HEK293 (cell line): ENCODE measurements around the gene MMP24.
"Not testable (repeated sequence)": the region's sequence is repeated elsewhere in the genome, so short reads cannot be mapped to it uniquely, and the experiment has no call there.

ENCODE experiments used
- CTCF ChIA-PET: fragments of 350-600 bp; formaldehyde crosslinking; extraction: SDS; loops from one replicate; lab custom pipeline; 2021; ENCODE audit warnings: antibody characterized with exemption; lab: Yijun Ruan, JAX
- POLR2A ChIA-PET: fragments of 300-600 bp; formaldehyde crosslinking; extraction: SDS; loops from one replicate; lab custom pipeline; 2020; ENCODE audit warnings: antibody characterized with exemption, inconsistent platforms; lab: Yijun Ruan, JAX
- H3K27ac ChIP-seq: fragments of 200-500 bp; sonication (Bioruptor generic); 2 replicates; pipeline ENCODE4 v1.5.1; 2014; ENCODE audit warnings: low read depth, low read length, control low read depth, inconsistent platforms; ENCODE audit errors: extremely low read depth
- H3K36me3 ChIP-seq, 2 experiments: fragments of 200-500 bp in 1 of 2; sonication (Bioruptor generic) in 1 of 2; 1 replicate in 1 of 2; 2 replicates in 1 of 2; pipeline ENCODE4 v1.5.1; 2014 to 2017; ENCODE audit warnings: inconsistent platforms in 2 of 2, low read length in 2 of 2; ENCODE audit not compliant: control insufficient read depth in 2 of 2, insufficient read depth in 1 of 2
- H3K4me1 ChIP-seq: fragments of 200-500 bp; sonication (Bioruptor generic); 2 replicates; pipeline ENCODE4 v1.5.1; 2014; ENCODE audit warnings: mild to moderate bottlenecking, low read length, inconsistent platforms; ENCODE audit not compliant: control insufficient read depth, insufficient read depth
- H3K4me3 ChIP-seq: 2 replicates; pipeline ENCODE4 v1.5.1; 2011; ENCODE audit warnings: low read depth, mild to moderate bottlenecking, control low read depth, low read length, moderate library complexity
- H3K9me3 ChIP-seq: fragments of 200-500 bp; sonication (Bioruptor generic); 2 replicates; pipeline ENCODE4 v1.5.1; 2014; ENCODE audit warnings: low read depth, low read length, inconsistent platforms; ENCODE audit not compliant: control insufficient read depth, insufficient read depth
- HOXA7 ChIP-seq: sonication (generic); formaldehyde crosslinking; IDR thresholded peaks from 2 replicates; pipeline ENCODE4 v1.8.1; 2022; ENCODE audit warnings: missing genetic modification reagents, borderline replicate concordance
- PRDM6 ChIP-seq: fragments of 450-650 bp; formaldehyde crosslinking; IDR thresholded peaks from 2 replicates; pipeline ENCODE4 v1.5.1; 2017; ENCODE audit warnings: missing biosample characterization, missing genetic modification characterization
- SCRT1 ChIP-seq: fragments of 450-650 bp; formaldehyde crosslinking; IDR thresholded peaks from 2 replicates; pipeline ENCODE4 v1.5.1; 2016; ENCODE audit warnings: missing biosample characterization, missing genetic modification characterization, borderline replicate concordance
- ZNF214 ChIP-seq: fragments of 450-650 bp; formaldehyde crosslinking; IDR thresholded peaks from 2 replicates; pipeline ENCODE4 v1.5.1; 2017; ENCODE audit warnings: missing biosample characterization, mild to moderate bottlenecking, missing genetic modification characterization, borderline replicate concordance
- ZNF221 ChIP-seq: fragments of 450-650 bp; formaldehyde crosslinking; IDR thresholded peaks from 2 replicates; pipeline ENCODE4 v1.5.1; 2017; ENCODE audit warnings: missing biosample characterization, missing genetic modification characterization, borderline replicate concordance
- ZNF350 ChIP-seq: fragments of 450-650 bp; formaldehyde crosslinking; IDR thresholded peaks from 2 replicates; pipeline ENCODE4 v1.5.0; 2017; ENCODE audit warnings: missing biosample characterization, mild to moderate bottlenecking, missing genetic modification characterization
- ZNF544 ChIP-seq: fragments of 450-650 bp; formaldehyde crosslinking; IDR thresholded peaks from 2 replicates; pipeline ENCODE4 v1.5.0; 2017; ENCODE audit warnings: missing biosample characterization, missing genetic modification characterization
- ZNF768 ChIP-seq: fragments of 450-650 bp; formaldehyde crosslinking; IDR thresholded peaks from 2 replicates; pipeline ENCODE4 v1.5.1; 2018; ENCODE audit warnings: missing biosample characterization, mild to moderate bottlenecking, missing genetic modification characterization
- TF ChIP-seq, protein P1 (sequence below): fragments of 450-650 bp; formaldehyde crosslinking; IDR thresholded peaks from 2 replicates; pipeline ENCODE4; 2016; ENCODE audit warnings: missing biosample characterization, missing genetic modification characterization
- TF ChIP-seq, protein P2 (sequence below): fragments of 450-650 bp; formaldehyde crosslinking; IDR thresholded peaks from 2 replicates; pipeline ENCODE4 v1.5.1; 2016; ENCODE audit warnings: missing biosample characterization, missing genetic modification characterization
- TF ChIP-seq, protein P3 (sequence below): fragments of 450-650 bp; formaldehyde crosslinking; IDR thresholded peaks from 2 replicates; pipeline ENCODE4 v1.5.1; 2016; ENCODE audit warnings: missing biosample characterization, missing genetic modification characterization
- TF ChIP-seq, protein P4 (sequence below): fragments of 450-650 bp; formaldehyde crosslinking; IDR thresholded peaks from 2 replicates; pipeline ENCODE4 v1.5.1; 2017; ENCODE audit warnings: missing biosample characterization, missing genetic modification characterization

The MMP24 gene

DNA sequence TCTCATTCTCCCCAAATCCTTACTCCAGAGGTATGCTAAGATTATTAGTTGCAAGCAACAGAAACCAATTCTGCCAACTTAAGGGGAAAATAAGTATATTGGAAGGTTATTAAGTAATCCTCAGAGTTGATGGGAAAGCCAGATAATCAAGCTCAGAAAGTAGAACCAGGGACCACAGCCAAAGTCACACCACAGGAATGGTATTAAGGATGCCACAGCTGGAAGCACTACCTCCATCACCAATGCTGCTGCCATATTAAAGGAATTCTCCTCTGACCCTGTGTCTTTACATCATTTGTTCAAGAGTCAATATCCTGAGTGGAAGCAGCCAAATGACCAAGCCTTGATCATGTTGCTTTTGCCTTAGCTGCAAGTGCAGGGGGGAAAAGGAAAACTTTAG is 44.8 kb upstream of the MMP24 start:
- H3K4me1 ChIP-seq, result no peaks in the 10 kb centered on the region
- CTCF ChIA-PET, result interaction anchor here (0.6 to 0.7 kb wide), 4 partner anchors 11 to 107 kb away, joined by 3 to 6 read pairs (median 4); no protein-coding TSS in a partner anchor
- no peak overlapping the region for H3K4me3 ChIP-seq
- H3K27ac ChIP-seq, result no peak overlapping the region
- no peaks in the 10 kb centered on the region for H3K9me3 ChIP-seq
- TF ChIP-seq, protein P1, sequence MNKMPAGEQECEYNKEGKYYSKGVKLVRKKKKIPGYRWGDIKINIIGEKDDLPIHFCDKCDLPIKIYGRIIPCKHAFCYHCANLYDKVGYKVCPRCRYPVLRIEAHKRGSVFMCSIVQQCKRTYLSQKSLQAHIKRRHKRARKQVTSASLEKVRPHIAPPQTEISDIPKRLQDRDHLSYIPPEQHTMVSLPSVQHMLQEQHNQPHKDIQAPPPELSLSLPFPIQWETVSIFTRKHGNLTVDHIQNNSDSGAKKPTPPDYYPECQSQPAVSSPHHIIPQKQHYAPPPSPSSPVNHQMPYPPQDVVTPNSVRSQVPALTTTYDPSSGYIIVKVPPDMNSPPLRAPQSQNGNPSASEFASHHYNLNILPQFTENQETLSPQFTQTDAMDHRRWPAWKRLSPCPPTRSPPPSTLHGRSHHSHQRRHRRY, result no peak
- TF ChIP-seq HOXA7 (no peak), ZNF544 (no peak), ZNF221 (tag by site-specific recombination) (no peak), ZNF350 (tag by site-specific recombination) (no peak), ZNF214 (tag by site-specific recombination) (no peak), SCRT1 (tag by site-specific recombination) (no peak), PRDM6 (no peak), ZNF768 (tag by site-specific recombination) (no peak)
- TF ChIP-seq, protein P2, sequence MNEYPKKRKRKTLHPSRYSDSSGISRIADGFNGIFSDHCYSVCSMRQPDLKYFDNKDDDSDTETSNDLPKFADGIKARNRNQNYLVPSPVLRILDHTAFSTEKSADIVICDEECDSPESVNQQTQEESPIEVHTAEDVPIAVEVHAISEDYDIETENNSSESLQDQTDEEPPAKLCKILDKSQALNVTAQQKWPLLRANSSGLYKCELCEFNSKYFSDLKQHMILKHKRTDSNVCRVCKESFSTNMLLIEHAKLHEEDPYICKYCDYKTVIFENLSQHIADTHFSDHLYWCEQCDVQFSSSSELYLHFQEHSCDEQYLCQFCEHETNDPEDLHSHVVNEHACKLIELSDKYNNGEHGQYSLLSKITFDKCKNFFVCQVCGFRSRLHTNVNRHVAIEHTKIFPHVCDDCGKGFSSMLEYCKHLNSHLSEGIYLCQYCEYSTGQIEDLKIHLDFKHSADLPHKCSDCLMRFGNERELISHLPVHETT, result no peak
- TF ChIP-seq, protein P3, sequence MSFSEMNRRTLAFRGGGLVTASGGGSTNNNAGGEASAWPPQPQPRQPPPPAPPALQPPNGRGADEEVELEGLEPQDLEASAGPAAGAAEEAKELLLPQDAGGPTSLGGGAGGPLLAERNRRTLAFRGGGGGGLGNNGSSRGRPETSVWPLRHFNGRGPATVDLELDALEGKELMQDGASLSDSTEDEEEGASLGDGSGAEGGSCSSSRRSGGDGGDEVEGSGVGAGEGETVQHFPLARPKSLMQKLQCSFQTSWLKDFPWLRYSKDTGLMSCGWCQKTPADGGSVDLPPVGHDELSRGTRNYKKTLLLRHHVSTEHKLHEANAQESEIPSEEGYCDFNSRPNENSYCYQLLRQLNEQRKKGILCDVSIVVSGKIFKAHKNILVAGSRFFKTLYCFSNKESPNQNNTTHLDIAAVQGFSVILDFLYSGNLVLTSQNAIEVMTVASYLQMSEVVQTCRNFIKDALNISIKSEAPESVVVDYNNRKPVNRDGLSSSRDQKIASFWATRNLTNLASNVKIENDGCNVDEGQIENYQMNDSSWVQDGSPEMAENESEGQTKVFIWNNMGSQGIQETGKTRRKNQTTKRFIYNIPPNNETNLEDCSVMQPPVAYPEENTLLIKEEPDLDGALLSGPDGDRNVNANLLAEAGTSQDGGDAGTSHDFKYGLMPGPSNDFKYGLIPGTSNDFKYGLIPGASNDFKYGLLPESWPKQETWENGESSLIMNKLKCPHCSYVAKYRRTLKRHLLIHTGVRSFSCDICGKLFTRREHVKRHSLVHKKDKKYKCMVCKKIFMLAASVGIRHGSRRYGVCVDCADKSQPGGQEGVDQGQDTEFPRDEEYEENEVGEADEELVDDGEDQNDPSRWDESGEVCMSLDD, result no peak
- TF ChIP-seq, protein P4, sequence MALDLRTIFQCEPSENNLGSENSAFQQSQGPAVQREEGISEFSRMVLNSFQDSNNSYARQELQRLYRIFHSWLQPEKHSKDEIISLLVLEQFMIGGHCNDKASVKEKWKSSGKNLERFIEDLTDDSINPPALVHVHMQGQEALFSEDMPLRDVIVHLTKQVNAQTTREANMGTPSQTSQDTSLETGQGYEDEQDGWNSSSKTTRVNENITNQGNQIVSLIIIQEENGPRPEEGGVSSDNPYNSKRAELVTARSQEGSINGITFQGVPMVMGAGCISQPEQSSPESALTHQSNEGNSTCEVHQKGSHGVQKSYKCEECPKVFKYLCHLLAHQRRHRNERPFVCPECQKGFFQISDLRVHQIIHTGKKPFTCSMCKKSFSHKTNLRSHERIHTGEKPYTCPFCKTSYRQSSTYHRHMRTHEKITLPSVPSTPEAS (tag by site-specific recombination), result no peak
- H3K36me3 ChIP-seq, result peaks cover 0 to 3% of the 10 kb centered on the region in 2 experiments; a peak in 1 of 3 replicates
- POLR2A ChIA-PET, result no interaction called here

GRCh38 chr20:35186691-35187289 is 39.7 kb upstream of the MMP24 start:
- CTCF ChIA-PET, result interaction anchor here (1.2 to 1.8 kb wide), 2 partner anchors 22 to 42 kb away, joined by 3 to 6 read pairs; no protein-coding TSS in a partner anchor
- POLR2A ChIA-PET, H3K4me3 ChIP-seq: not testable (repeated sequence)

More at GRCh38 chr20:35186691-35187289, 39.7 kb upstream of the MMP24 start:
- not testable (repeated sequence) for H3K36me3 ChIP-seq, H3K27ac ChIP-seq, H3K9me3 ChIP-seq, H3K4me1 ChIP-seq
